ENCODE data around the gene TECPR2.

GRCh38 chr14:102319351-102320032 is 43.2 kb upstream of the TECPR2 start, which contains the start of gene ZNF839:
- TF ChIP-seq CTCF (IDR thresholded peaks at IDR 0.05) (peak in 1 of 7 experiments; percentile 19), POLR2A (IDR thresholded peaks at IDR 0.05) (peak in 1 of 3 donors; percentile 41)

Measured in body of pancreas (tissue), 4 donors.